GM18861 (cell line): ENCODE results near the gene FOXD4.
"Not testable (repeated sequence)": the region's sequence is repeated elsewhere in the genome, so short reads cannot be mapped to it uniquely, and the experiment has no call there.

Experiments
- ATAC-seq: cut with Tn5 transposase; IDR thresholded peaks from one replicate; pipeline ENCODE4 v1.9.1; 2021; ENCODE audit not compliant: unreplicated experiment

Gene FOXD4

GRCh38 chr9:117995-118467 is at the start of gene FOXD4:
Gene FOXD4 (minus strand): TSS chr9:118417. CDS start chr9:118119, 298 bp downstream.
- not testable (repeated sequence) for ATAC-seq

DNA sequence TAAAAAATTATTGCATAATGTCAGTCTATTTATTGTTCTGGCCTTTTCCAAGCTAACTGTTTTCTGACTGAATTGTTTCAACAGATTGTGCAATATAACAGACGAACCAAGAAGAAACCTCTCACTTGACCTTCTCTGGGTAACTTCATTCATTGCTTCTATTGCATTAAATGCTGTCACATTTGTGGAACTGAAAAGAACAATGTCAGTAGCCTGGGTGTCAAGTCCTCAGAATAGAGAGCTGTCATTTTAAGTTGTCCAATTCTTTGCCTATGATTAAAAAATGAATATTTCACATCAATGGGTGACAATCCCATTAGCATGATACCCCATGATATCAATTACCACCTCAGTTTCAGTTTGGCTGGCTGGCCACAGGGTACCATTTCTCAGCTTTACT is 41.7 kb upstream of the FOXD4 start:
- ATAC-seq = not testable (repeated sequence)

- ATAC-seq = not testable (repeated sequence)
These were observed 33.0 kb upstream of the FOXD4 start for GRCh38 chr9:151173-151572.

DNA sequence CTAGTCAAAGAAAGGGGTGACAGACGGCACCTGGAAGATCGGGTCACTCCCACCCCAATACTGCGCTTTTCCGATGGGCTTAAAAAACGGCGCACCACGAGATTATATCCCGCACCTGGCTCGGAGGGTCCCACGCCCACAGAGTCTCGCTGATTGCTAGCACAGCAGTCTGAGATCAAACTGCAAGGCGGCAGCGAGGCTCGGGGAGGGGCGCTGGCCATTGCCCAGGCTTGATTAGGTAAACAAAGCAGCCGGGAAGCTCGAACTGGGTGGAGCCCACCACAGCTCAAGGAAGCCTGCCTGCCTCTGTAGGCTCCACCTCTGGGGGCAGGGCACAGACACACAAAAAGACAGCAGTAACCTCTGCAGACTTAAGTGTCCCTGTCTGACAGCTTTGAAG is 21.7 kb upstream of the FOXD4 start:
- ATAC-seq = not testable (repeated sequence)

- ATAC-seq = not testable (repeated sequence)
These were observed 848 bp downstream of the FOXD4 start for GRCh38 chr9:117144-117994.

GRCh38 chr9:116239-117077 is 1.8 kb downstream of the FOXD4 start:
- not testable (repeated sequence) for ATAC-seq

DNA sequence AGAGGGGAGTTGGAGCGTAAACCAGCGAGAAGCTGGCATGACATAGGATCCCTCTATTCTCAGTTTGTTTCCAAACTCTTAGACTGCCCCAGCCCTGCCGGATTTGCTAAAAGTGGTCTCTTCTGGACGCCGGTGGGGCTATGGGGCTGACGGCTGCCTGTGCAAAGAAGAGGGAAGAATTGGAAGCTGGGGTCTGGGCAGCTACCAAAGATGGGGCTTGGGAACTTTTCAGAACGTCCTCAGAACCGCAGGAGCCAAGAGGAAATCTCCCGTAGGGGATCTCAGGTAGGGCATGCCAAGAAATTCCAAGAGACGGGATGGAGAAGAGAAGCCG is 3.1 kb downstream of the FOXD4 start:
- ATAC-seq = not testable (repeated sequence)

DNA sequence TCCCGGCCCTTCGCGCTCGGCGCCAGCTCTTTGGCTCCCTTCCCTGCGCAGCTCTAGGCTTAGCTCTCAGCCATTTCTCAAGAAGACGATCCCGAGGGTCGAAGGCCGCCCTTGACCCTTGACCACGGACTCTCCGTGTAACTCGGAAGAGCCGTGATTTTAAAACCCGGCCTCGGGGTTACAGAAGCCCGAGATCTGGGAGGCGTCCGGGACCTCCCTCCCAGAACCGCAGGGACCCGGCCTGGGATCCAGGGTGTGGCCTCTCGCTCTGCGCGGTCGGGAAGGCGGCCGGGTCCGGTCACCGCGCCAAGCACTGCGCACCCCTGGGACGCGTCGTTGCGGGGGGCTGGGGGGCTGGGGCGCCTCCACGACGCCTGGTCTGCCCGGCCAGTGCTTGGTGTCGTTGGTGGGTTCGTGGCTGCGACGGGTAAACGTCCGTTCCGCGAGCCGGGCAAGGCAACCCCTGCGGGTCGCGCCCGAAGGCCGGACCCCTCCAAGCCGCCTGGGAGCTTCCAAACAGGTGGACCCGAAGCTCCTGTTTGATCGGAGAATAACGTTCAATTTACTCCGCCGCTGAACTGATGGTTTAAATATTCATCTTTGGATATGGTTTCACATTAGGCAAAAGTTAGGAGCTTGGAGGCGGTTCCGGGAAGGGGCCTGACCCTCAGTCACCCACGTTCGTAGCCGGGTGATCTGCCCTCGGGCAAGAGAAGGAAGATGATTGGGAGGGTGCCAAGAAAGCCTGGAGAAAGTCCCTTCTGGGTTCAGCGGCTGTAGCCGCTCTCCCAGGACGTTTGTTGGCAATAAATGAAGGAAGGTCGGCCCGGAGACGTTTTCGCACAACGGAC is 3.7 kb downstream of the FOXD4 start:
- not testable (repeated sequence) for ATAC-seq

DNA sequence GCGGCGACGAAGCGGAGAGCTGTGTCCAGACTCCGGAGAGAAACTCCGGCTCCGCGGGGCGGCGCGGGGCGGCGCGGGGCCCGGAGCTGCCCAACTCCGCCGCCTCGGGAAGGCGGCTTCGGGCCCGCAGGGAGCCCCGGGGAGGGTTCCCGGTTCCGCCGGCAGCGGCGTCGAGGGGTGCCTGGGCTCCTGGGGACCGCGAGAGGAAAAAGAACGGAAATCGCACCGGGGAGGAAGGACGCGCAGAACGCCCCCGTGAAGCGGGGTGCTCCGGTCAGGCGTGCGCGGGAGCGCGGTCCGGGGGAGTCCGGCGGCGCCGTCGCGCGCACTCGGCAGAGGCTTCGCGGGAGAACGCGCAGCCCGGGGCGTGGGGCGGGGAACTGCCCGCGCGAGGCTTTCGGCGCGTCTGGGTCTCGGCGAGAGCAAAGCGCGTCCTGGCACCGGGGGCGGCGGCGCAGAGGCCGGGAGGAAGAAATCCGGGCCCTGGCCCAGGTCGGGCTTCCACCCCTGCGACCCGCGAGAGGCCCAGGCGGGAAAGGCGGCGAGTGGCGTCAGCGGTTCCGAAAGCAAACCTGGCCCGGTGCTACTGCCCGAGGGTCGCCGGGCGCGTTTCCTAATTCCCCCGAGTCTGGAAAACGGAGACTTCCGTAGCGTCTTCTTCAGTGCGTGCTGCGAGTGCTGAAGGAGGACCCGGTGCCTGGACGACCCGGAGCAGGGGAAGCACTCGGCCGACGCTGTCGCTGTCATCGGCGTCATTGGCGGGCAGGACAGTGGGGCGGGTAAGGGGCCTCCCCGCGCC is 4.5 kb downstream of the FOXD4 start:
- not testable (repeated sequence) for ATAC-seq

GRCh38 chr9:112589-113467 is 5.4 kb downstream of the FOXD4 start:
- not testable (repeated sequence) for ATAC-seq

GRCh38 chr9:110672-111071 is 7.5 kb downstream of the FOXD4 start:
- not testable (repeated sequence) for ATAC-seq

- ATAC-seq = not testable (repeated sequence)
These were observed 8.7 kb downstream of the FOXD4 start for GRCh38 chr9:109540-109939.

DNA sequence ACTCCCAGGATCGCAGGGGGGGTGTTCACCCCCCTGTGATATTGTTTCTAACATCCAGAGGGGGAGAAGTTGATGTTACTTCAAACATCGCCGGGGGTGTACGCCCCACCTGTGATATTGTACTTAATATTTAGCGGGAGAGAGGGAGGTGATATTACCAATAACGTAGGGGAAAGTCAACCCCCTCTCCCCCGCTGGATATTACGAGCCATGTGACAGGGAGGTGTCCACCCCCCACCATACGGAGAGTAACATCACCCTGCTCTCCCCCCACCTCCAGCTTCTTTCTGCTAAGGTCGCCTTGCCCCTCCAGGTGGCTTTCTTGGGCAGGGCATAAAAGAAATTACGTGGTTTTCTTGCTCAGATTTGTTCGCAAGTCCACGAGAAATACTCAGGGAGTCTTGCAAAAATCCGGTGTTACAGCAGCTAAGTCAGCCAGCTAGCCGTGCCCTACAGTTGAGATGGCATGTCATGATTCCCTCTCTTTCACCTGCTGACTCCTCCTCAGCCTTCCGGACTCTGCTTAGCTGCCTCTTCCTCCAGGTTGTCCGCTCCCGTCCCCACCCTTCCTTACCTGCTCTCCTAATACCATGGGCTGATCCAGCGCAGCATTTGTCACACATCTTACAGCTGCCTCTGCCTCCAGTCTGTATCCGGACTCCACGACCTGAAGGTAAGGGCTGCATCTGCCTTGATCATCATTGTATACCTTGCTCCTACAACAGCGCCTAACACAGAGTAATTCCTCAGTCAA is 9.3 kb downstream of the FOXD4 start:
- not testable (repeated sequence) for ATAC-seq

DNA sequence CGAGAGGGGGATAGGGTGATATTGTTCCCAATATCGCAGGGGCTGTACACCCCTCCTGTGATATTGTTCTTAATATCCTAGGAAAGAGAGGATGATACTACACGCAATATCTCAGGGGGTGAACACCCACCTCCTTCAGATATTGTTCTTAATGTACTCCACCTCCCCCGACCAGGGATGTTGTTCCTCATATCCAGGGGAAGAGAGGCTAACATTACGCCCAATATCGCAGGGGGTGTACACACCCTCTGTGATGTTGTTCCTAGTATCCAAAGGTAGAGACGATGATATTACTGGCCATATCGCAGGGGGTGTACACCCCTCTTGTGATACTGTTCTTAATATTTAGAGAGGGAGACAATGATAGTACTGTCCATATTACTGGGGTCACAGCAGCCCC is 12.2 kb downstream of the FOXD4 start:
- not testable (repeated sequence) for ATAC-seq

DNA sequence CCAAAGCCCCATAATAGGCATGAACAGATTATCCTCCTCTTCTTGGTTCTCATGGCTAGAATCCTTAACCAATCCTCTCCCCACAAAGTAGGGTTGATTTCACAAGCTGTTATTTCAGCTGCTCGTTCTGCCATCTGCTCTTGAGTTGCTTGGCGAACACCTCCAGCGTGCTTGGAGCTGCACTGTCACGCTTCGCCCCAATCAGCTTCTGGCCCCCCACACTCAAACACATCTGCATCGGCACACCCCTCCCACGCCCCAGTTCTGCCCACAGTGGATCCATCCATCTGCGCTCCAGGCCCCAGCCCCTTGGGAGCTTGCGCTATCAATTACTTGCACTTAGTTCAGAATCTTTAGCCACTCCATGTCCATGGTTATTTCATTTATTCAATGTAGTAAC is 17.8 kb downstream of the FOXD4 start:
- ATAC-seq = not testable (repeated sequence)

DNA sequence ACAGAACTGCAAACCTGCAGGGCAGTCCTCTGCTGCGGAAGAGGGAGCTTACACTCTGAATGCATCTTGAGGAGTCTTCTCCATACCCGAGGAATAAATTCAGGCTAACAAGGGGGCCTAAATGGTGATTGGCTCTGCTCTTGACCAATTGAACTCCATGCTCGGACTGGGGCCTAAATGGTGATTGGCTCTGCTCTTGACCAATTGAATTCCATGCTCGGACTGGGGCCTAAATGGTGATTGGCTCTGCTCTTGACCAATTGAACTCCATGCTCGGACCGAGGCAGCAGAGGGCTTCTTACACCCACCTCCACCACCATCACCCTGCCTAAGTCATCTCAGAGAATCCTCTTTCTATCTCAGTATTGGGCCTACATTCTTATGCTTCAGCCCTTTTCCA is 18.4 kb downstream of the FOXD4 start:
- ATAC-seq = not testable (repeated sequence)

GRCh38 chr9:98775-99174 is 19.4 kb downstream of the FOXD4 start:
- ATAC-seq = not testable (repeated sequence)

DNA sequence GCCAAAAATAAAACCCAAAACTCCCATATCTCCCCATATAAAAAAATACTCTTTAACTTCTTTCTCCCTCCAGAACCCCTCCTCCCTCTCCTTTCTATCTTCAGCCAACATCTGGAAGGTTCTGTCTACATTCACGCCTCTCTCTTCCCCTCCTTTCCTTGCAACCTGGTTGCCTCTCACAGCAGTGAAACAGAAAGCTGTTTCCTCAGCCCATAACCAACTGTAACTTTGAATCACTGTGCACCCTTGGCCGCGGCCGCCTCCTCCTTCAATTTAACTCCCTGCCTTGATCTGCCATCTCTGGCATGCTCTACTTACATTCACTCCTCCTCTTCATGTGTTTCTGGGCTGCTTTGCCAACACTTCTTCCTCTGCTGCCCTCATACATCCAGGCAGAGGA is 23.2 kb downstream of the FOXD4 start:
- ATAC-seq = not testable (repeated sequence)
